HG03469 (cell line): ENCODE results near the gene C4BPA.

Experiments
- ATAC-seq: cut with Tn5 transposase; IDR thresholded peaks from one replicate; pipeline ENCODE4 v1.9.1; 2021; ENCODE audit warnings: mild to moderate bottlenecking, moderate library complexity, moderate number of reproducible peaks; ENCODE audit not compliant: unreplicated experiment

The C4BPA gene

DNA sequence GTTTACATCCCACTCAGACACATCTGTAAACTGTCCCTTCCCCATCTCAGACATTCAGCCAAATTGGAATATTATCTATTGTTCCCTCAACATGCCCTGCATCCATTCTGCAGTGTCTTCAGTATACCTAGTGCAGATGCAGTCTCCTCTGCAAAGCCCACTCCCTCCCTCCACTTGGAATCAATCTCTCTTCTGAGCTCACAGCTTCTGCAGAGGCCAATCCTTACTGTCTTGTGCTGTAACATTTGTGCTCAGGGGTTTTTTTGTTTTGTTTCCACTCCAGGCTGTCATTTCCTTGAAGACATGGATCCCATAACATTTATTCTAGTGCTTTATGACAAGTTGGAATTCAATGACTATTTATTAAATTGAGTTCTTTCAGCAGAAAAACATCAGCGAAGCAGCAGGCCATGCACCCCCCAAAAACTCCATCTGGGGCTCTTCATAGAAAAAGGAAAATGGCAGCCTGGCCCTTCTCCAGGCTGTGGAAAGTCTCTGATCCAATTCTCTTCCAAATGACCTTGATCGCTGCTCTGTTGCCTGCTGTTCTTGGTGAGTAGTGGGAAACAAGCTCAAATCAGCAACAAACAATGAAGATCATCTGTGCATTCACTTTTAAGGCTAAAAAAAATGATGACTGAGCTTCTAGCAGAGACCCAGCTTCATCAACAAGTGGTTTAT, 8.7 kb downstream of the C4BPA start:
- ATAC-seq = no peak

DNA sequence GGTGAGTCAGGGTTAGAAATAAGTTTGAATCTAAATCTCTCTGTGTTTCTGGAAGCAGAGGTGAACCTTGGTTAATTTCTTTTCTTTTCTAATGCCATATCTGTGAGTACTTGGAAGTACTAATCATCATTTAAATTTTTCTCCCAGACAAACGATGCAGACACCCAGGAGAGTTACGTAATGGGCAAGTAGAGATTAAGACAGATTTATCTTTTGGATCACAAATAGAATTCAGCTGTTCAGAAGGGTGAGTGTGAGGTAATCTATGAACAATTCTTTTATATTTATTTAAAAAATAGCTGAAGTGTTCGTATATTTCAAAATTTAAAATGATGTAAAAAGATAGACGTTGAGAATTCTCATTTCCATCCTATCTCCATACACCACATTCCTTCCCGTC, 11.2 kb downstream of the C4BPA start:
- no peak for ATAC-seq

DNA sequence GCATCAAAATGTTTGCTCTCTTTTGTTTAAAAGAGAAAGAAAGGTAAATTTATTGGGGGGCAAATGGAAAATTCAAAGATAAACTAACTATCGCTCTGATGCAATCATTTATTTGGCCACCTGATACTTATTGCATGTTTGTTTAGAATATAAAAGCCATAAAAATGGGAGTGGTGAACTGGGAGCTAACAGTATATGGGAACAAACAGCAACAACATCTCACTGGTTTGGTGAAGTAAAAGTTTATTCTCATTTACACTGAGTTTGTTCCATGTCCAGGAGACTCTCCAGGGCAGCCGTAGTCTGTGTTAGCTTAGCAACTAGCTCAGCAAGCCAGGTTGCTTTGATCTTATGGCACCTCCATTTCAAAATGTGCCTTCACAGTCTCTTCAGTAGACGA, 20.4 kb downstream of the C4BPA start:
- no peak for ATAC-seq

DNA sequence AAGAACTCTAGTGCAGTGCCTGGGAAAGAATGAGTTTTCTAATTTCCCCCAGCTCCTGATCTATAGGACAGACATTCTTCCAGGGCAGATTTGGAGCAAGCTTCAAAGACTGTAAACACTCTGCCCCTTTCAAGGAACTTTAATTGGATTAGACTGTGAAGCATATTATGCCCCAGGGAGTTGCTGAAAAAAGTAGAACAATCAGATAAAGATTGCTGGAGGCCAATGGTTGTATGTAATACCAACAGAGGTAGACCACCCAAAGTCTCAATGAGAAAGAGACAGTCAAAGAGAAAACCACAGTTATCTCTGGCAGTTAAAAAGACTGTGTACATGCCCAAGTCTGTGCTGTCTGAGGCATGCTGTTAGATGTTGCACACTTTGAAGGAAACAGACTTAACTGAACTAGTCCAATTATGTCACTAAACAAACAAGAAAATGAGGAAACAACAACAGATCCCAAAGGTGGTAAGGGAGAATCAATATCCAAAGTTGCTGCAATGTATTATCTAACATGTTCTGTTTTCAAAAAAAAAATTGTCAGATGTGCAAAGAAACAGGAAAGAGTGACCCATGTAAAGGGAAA, 24.4 kb downstream of the C4BPA start:
- no peak for ATAC-seq

DNA sequence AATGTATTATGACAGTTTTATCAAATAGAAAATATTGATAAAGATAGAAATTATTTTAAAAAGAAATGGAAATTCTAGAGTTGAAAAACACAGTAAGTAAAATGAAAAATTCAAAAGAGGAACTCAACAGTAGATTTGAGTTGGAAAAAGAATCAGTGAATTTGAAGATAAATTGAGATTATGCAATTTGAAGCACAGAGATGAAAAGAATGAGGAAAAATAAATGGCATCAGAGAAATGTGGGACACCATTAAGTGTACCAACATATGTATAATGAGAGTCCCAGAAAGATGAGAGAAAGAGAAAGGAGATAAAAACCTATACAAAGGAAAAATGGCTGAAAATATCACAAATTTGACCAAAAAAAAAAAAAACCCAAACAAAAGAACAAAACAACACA, 25.0 kb downstream of the C4BPA start:
- no peak for ATAC-seq

DNA sequence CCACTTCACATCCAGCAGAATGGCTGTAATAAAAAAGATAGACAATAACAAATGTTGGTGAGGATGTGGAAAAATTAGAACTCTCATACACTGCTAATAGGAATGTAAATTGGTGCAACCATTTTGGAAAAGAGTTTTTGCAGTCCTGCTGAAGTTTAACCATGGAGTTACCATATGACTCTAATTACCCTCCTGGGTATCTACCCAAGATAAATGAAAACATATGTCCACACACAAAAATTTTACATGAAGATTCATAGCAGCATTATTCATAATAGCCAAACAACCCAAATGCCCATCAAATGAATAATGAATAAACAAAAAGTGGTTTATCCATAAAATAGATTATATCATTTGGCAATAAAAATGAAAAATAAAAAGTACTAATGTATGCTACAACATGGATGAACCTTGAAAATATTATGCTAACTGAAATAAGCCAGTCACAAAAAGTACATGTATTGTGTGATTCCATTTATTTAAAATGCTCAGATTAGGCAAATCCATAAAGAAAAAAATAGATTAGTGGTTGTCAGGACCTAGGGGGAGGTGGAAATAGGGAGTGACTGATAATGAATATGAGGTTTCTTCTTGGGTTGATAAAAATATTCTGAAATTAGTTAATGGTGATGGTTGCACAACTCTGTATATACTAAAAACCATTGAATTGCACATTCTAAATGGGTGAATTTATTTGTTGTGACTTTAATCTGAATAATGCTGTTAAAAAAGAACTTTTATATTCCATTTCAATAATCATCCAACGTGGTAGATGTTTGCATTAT, 26.4 kb downstream of the C4BPA start:
- no peak for ATAC-seq

DNA sequence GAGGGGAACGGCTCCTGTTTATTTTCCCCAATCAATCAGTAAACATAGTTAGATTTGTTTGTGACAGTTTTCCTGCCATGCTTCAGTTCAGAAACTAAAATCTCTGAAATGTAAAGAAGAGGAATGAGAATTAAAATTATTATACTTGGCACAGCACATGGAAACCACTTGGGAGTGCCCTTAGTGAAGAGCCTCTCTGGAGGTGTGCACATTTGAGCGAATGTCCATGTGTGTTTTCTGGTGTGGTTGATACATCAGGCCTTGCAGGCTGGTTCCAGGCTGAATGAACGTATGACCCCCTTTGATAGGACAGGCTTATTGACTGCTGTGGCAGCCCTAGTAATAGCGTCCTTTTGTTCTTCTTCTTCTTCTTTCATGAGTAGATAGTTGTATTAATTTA, 27.1 kb downstream of the C4BPA start:
- no peak for ATAC-seq

DNA sequence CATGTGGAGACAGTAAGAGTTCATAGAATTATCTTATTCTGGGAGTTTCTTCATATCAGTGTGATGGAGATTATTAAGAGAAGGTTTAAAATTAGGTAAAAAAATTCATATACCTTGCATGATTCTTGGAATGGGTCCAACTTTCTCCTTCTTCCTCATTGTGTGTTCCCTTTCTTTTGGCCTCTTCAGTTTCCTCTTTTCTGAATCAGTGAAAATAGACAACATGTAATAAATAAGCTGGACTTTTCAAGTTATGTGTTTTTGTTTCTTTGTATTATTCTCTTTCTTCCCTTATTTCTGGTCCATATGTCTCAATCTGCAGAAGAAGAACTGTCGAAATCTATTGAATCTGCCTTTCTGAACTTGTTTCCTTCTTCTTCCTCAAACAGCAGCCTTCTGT, 30.5 kb downstream of the C4BPA start:
- no peak for ATAC-seq

DNA sequence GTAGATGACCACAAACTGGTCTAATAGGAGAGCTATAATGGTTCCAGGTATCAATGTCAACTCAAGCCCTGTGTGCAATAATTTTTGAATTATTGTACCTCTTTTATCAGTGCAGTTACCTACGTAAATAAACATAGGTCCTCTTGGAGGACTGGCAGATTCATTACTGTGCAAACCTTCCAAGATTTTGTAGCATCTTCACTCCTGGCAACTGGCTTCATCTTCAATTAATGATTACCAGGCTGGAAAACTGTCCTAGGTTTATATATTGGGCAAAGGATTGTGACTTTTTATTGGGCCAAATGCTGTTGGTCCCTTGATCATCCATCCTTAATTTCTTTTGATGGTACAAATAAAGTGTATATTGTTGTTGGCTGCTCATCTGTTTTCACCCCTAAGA, 35.6 kb downstream of the C4BPA start:
- ATAC-seq = no peak

DNA sequence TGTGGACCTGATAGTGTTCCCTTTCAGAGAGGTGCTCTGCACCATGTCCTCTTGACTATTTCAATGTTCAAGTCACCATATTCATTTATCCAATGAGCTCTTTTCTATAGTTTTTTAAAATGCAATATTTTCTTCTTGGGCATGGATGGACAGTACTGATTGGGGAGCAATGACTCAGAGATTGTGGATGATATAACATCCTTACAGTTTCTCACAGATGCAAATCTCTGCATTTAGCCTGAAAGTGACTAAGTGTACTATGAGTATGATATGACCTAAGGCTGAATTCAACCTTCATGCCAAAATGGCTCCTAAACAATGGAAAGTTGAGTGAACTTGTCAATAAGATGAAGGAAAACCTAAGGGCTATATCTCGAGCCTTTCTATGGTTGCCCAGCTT, 36.5 kb downstream of the C4BPA start:
- no peak for ATAC-seq

DNA sequence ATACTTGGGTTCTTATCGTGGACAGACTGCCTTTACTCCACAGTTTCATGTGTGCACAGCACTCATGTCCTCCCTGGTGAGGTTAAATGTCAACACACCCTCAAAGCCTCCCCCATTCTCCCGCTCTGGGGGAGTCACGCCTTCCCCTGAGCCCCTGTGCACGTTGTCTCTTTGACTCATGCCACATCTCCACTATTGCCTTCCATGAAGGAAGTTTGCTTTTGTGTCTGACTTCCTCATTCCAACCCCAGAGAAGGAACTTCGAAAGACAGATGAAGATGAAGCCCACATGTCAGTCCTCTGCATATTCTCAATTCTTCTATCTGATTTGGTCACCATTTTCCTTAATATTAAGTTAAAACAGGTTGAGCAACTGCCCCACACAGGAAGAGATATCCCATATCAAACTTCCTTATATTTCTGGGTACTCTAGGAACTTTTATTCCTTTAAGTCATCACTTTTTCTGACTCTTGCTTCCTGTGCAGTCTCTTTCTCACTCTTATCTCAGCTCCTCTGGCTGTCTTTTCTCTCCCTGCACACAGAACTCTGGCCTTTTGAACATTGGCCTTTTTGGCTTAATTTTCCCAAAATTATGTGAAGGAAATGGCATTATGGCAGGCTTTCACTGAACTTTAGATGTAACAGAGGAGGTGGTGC, 41.5 kb downstream of the C4BPA start:
- no peak for ATAC-seq

DNA sequence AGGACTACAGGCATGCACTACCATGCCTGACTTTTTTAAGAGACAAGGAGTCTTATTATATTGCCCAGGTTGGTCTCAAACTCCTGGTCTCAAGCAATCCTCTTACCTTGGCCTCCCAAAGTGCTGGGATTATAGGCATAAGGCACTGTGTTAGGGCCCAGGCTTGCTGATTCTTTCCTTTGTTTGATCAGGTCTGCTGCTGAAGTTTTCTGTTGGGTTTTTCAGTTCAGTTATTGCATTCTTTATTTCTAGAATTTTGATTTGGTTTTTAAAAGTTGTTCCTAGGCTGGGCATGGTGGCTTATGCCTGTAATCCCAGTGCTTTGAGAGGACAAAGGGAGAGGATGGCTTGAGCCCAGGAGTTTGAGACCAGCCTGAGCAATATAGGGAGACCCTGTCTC, 47.9 kb downstream of the C4BPA start:
- no peak for ATAC-seq

DNA sequence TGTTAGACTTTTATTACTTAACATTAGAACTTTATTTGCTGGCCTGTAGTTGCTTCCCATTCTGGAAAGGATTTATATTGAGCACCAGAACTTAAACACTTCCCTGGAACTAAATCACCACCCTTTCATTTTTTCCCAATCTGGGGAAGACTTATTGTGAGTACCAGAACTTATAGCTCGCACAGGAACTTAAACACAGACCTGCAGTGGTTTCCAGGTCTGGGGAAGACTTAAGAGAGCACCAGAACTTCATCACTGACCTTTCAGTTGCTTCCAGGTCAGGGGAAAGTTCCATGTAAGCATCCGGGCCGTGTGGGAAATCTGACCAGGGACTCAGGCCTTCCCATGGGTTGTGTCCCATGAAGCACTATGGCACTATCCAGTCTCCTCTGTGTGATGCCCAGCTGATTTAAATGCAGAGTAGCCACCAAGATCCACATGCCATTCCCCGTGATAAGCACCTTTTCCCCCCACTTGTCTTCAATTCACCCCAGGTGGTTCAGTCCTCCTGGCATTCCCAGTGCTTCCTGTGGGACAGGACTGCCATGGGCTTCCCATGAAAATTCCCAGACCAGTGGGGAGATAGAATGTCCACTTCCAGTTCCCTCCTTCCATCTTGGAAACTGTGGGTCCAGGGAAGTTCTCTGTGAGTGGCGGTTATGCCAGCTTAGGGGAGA, 48.9 kb downstream of the C4BPA start:
- no peak for ATAC-seq

DNA sequence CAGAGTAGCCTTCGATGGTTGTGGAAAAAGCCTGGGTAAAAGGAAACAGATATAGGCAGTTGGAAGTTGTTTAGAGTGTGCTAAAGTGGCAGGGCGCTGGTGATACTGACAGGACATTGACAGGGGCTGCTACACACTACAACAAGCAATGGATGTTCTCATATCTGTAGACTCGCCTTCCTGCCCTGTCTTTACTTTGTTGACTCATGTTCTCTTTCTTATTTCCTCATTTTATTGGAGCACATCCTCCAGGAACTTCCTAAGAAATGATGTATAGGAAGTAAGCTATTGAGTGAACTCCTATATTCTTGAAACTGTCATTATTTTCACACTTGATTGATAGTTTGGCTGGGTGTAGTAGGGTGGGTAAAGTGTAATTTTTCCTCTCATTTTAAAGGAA, 51.0 kb downstream of the C4BPA start:
- ATAC-seq = no peak

DNA sequence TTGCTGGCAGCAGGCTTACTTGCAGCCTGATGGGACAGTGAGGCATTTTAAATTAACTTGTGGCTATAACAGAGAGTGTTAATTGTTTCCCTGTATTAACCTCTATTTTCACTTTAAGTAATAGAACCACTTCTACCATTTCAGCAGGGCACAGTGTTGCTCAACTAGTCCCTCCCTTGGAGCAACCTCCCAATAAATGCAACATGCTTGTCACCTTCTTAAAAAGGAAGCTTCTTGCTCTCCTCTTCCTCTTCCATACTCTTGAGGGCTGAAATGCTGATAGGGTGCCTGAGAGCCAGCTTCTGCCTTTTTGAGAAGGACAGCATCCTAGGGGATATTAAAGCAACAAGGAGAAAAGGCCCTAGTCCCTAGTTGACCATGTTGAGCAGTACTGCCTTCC, 52.1 kb downstream of the C4BPA start:
- no peak for ATAC-seq

DNA sequence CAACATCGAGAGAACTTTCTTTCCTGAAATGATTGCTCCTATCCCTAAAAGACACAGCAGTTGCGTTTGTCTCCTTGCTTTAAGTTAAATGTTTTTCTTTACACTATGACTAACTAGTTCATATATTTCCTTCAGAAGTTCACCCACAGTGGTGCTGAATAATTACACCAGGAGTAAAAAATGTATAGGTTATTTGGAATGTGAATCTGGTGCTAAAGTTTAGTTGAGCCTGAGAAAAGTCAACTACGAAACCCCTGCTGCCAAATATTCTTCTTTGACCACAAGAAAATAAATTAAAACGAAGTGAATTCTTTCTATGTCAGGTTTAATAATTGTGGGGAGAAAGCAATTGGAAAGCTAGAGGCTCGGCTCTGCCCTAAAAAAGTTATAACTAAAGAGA, 52.8 kb downstream of the C4BPA start:
- ATAC-seq = no peak

DNA sequence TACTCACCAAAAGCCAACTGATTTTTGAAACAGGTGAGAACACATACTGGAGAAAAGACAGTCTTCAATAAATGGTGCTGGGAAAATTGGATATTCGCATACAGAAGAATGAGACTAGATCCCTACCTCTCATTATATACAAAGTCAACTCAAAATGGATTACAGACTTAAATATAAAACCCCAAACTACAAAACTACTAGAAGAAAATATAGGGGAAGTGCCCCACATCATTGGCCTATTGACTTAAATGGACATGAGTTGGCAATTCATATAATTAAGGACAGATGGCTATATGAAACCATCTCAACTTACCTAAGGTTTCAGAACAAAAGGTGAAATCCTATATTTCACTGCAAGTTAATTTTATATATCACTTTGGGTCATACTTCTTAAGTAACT, 60.1 kb downstream of the C4BPA start:
- ATAC-seq = no peak

DNA sequence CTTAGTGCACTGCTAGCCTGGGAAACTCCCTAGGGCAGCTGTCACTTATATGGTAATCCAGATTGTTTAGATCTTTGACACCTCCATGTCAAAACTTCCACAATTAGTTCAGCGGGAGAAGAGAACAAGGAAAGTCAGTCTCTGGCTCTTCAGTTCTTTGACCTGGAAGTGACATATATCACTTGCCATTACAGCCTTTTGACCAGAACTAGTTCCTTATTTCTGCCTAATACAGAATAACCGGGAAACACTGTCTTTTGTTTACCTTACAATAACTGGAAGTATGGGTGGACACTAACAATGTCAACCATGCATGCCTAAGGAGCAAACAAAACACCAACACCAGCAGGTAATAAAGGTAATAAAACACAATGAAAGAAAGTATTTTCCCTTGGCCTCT, 68.3 kb downstream of the C4BPA start:
- ATAC-seq = no peak

DNA sequence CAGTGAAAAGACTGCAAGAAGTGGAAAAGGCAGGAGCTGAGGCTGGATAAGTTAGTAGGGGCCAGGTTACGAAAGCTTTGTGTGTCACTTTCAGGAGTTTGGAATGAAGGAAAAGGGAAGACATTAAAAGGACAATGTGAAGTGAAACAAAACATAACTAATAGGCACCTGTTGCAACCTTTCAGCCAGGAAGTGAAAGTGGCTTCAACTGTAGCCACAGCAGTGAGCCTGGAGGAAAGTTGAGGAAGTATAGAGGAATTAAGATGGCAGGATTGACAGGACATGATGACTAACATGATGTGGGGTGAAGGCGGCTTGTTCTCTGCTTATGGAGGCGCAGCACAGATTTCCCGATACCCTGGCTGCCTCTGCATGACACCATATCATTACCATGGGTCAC, 68.9 kb downstream of the C4BPA start:
- ATAC-seq = no peak

DNA sequence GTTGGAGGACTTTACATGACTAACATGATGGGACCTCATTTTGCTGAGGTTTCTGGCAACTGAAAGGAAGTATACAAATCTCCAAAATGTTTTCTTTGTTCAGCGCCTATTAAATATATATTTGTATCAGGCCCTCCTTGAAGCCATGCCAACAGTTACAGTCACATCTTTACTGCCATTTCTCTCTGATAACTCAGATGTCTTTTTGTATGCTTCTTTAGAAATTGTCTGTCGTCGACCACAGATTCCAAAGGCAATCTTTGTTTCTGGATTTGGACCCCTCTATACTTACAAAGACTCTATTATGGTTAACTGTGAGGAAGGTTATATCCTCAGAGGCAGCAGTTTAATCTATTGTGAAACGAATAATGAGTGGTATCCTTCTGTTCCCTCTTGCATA, 69.4 kb downstream of the C4BPA start:
- ATAC-seq = no peak

DNA sequence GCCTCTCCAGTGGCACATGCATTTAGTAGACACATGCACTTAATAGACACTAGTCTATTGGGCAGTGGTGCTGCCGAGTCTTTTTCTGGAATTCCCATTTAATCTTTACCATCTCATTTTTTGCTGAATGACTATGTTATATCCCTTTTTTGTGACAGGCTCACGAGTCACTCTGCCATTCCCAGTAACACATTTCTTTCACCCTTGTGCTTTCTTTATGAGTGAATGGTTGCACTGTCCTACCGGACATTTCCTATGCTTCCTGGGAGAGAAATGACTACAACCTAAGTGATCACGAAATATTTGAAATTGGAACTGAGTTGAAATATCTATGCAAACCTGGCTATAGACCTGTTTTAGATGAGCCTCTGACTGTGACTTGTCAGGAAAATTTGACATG, 70.9 kb downstream of the C4BPA start:
- no peak for ATAC-seq
